ENCODE data around the gene PBX3.

PBX3 gene

GRCh38 chr9:126001581-126002225, 254.5 kb downstream of the PBX3 start:
- no peak for DNase-seq (ENCODE audit: low read depth)
- no peak for TF ChIP-seq CTCF (IDR thresholded peaks at IDR 0.05; ENCODE audit: low read depth, low read length, missing control alignments)

GRCh38 chr9:126002476-126003350, 255.5 kb downstream of the PBX3 start:
- DNase-seq (ENCODE audit: low read depth) = no peak
- TF ChIP-seq CTCF (IDR thresholded peaks at IDR 0.05; ENCODE audit: low read depth, low read length, missing control alignments) = no peak
- H3K4me3 ChIP-seq (ENCODE audit: low read depth, low read length) = no peak overlapping the region

More at GRCh38 chr9:126001581-126002225, 254.5 kb downstream of the PBX3 start:
- H3K4me3 ChIP-seq (ENCODE audit: low read depth, low read length) = no peak overlapping the region

- peak; percentile 23 for TF ChIP-seq CTCF (IDR thresholded peaks at IDR 0.05; ENCODE audit: low read depth, low read length, missing control alignments)
- no peak for DNase-seq (ENCODE audit: low read depth)
- no peak overlapping the region for H3K4me3 ChIP-seq (ENCODE audit: low read depth, low read length)
Measured at GRCh38 chr9:126009047-126009446, 261.9 kb downstream of the PBX3 start.

GRCh38 chr9:126014726-126015125, 267.6 kb downstream of the PBX3 start:
- no peak for DNase-seq (ENCODE audit: low read depth)
- TF ChIP-seq CTCF (IDR thresholded peaks at IDR 0.05; ENCODE audit: low read depth, low read length, missing control alignments) = no peak

GRCh38 chr9:126015424-126015823, 268.3 kb downstream of the PBX3 start:
- TF ChIP-seq CTCF (IDR thresholded peaks at IDR 0.05; ENCODE audit: low read depth, low read length, missing control alignments) = no peak
- no peak overlapping the region for H3K4me3 ChIP-seq (ENCODE audit: low read depth, low read length)
- no peak for DNase-seq (ENCODE audit: low read depth)

More at GRCh38 chr9:126014726-126015125, 267.6 kb downstream of the PBX3 start:
- H3K4me3 ChIP-seq (ENCODE audit: low read depth, low read length) = no peak overlapping the region

- no peak for TF ChIP-seq CTCF (IDR thresholded peaks at IDR 0.05; ENCODE audit: low read depth, low read length, missing control alignments)
- no peak for DNase-seq (ENCODE audit: low read depth)
- H3K4me3 ChIP-seq (ENCODE audit: low read depth, low read length) = no peak overlapping the region
Measured at GRCh38 chr9:126016579-126017290, 269.6 kb downstream of the PBX3 start.

Measured in GM12864 (cell line).